DMS79 (cell line): Measurements from ENCODE around the gene KPNA2.
A peak's percentile ranks its signal among the peaks of the same experiment; 100 is the strongest.
"Not testable (repeated sequence)": the region's sequence is repeated elsewhere in the genome, so short reads cannot be mapped to it uniquely, and the experiment has no call there.

Source experiments
- DNase-seq: peaks from one replicate; lab custom pipeline; 2025; lab: John Stamatoyannopoulos, UW

KPNA2 gene

DNA sequence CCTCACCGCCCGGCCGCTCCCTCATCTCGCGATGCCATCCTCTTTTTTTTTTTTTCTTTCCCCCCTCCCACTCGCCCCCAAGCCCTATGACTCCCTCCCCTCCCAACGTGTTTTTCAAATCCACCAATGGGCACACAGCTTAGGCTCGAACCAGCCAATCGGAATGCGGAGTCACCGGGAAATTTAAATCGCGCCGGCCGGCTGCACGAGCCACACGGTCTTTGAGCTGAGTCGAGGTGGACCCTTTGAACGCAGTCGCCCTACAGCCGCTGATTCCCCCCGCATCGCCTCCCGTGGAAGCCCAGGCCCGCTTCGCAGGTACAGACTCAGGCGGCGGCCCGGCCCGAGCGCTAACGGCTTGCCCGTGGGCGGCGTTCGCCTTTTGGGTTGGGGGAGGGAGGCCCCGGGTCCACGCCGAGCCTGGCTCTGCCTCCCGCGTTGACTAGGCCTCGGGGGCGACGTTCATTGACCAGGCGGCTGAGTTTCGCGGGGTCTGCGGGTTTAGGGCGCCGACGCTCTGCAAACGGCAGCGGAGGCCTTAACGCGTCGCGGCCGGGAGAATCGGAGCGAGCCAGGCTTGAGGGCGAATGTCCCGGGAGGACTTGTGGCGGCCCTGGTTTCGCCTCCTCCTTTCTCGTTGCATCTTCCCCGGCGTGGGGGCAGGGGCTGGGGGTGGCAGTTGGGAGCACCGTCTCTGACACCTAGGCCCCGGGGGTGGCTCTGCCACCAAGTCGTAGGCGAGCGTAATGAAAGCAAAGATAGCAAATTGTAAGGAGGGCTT lies at the start of gene KPNA2:
TSS of gene KPNA2 (plus strand) at position 213 of the 781 bp plus-strand sequence. CDS start 1,398 bp downstream, outside the sequence.
- peak; percentile 85 for DNase-seq

GRCh38 chr17:67990909-67991308 lies 44.6 kb upstream of the KPNA2 start:
- DNase-seq: no peak

GRCh38 chr17:67992548-67993152 lies 42.9 kb upstream of the KPNA2 start:
- no peak for DNase-seq

GRCh38 chr17:67993153-67993997 lies 42.2 kb upstream of the KPNA2 start:
- no peak for DNase-seq

GRCh38 chr17:67993998-67994361 lies 41.6 kb upstream of the KPNA2 start:
- DNase-seq: no peak

GRCh38 chr17:67994817-67995569 lies 40.5 kb upstream of the KPNA2 start:
- DNase-seq: no peak

DNA sequence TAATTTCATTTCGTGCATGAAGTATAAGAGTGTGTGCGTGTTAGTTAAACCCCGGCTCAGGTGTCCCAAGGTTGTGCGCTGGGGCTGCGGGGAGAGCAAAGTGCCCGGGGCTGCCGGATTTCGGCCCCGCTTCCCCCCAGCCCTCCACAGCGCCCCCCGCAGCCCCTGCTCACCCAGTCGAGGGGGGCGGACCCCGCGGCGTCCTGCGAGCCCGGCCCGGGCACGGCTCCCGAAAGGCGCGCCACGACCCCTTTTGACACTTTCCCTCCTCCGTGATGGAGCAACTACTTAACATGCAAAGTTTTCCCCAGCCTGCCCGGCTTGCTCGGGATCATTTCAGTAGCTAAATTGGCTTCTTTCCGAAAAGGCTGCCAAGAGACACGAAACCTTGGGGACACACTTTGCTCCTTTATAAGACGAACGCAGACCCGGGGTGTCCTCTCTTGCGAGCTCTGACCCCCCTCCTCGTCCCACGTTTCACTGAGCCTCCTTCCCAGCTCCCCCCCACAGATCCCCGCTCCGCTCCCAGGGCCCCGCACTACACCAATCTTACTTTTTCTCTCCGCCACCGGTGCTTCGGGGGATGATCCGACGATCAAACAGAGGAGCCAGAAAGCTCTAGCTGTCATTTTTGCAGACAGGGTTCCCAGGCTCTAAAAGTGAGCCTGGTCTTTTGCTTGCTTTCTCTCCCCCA lies 39.8 kb upstream of the KPNA2 start:
- DNase-seq: no peak

DNA sequence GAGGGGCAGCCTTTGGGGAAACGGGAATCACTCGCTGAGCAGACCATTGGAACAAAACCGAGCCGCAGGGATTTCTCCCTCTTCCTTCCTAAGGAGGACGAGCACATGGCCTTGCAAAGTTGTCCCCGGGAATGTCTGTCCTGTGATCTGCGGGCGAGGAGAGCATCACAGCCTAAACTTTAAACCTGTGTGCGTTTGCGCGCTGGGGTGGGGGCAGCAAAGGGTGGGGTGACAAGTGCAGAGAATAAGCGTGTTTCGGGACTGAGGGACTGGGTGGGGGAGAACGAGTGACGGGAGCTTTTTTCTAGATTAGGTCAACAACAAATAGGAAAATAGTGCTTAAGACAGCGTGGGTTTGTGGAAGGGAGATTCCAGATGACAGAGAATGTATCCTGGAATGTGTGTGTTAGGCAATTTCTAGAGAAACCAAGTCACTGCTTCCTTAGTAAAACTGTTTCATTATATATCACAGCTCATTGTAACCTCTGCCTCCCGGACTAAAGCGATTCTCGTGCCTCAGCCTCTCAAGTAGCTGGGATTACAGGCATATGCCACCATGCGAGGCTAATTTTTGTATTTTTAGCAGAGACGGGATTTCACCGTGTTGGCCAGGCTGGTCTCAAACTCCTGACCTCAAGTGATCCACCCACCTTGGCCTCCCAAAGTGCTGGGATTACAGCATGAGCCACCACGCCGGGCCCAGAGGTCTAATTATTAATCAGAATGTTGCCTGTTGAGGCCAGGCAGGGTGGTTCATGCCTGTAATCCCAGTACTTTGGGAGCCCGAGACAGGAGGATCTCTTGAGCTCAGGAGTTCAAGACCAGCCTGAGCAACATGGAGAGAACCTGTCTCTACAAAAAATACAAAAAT lies 39.0 kb upstream of the KPNA2 start, which contains the start of gene C17orf58:
TSS of gene C17orf58 (minus strand) at position 169 of the 871 bp plus-strand sequence. CDS start 271 bp downstream, outside the sequence.
- not testable (repeated sequence) for DNase-seq

GRCh38 chr17:67998466-67998865 lies 37.1 kb upstream of the KPNA2 start:
- DNase-seq: no peak

DNA sequence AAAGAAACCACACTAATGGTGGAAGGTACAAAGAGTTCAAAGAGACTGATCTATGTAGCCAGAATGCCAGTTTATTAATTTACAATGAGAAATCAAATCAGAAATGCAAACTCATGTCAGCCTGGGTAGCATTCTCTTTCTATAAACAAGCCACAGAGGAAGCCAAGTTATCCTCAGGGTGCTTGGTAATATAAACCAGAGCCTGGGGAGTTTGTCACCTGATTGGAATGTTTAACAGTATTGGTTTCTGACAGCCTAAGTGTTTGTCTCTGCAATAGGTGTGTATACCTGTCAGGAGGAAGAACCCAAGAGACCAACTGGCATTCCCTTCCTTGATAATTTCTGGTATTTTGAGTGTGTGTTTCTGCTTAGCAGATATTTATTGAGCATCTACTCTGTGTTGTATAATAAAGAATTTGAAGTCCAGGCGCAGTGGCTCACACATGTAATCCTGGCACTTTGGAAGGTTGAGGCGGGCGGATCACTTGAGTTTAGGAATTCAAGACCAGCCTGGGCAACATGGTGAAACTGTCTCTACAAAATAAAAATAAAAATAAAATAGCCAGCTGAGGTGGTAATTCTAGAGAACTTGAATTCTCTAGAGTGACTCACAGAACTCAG lies 36.1 kb upstream of the KPNA2 start:
- DNase-seq: no peak

DNA sequence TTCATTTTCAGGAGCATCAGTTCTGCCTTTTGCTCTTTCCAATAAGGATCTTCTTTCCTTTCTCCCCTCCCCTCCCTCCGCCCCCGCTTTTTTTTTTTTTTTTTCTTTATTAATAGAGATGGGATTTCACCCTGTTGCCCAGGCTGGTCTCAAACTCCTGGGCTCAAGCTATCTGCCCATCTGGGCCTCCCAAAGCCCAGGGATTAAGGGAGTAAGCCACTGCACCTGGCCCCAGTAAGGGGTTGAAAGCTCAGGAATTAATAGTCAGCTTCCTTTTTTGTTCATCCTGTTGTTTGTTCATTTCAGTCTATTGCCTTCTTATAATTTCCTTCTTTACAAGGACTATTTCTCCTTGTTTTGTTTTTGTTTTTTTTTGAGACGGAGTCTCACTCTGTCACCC lies 31.3 kb upstream of the KPNA2 start:
- no peak for DNase-seq

GRCh38 chr17:68006797-68007196 lies 28.7 kb upstream of the KPNA2 start:
- DNase-seq: no peak

GRCh38 chr17:68011199-68011665 lies 24.3 kb upstream of the KPNA2 start:
- no peak for DNase-seq

- no peak for DNase-seq
Observed at GRCh38 chr17:68013385-68013784, 22.1 kb upstream of the KPNA2 start.

GRCh38 chr17:68015081-68015723 lies 20.3 kb upstream of the KPNA2 start:
- no peak for DNase-seq

DNA sequence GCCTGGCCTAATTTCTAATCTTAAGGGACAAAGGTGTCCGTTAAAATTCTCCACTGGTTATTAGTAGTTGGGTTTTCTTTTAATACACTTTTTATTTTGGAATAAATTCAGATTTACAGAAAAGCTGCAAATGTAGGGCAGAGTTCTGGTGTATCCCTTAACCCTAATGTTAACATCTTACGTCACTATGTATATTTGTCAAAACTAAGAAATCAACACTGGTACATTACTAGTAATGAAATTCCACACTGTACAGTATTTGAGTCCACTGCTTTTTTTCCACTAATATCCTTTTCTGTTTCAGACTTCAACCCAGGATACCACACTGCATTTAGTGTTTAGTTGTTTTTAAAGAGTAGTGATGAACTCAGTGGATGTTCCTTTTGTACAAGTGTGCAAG lies 18.7 kb upstream of the KPNA2 start:
- DNase-seq: no peak

- not testable (repeated sequence) for DNase-seq
Observed at GRCh38 chr17:68018493-68018892, 17.0 kb upstream of the KPNA2 start.

GRCh38 chr17:68019336-68019674 lies 16.2 kb upstream of the KPNA2 start:
- DNase-seq: no peak

DNA sequence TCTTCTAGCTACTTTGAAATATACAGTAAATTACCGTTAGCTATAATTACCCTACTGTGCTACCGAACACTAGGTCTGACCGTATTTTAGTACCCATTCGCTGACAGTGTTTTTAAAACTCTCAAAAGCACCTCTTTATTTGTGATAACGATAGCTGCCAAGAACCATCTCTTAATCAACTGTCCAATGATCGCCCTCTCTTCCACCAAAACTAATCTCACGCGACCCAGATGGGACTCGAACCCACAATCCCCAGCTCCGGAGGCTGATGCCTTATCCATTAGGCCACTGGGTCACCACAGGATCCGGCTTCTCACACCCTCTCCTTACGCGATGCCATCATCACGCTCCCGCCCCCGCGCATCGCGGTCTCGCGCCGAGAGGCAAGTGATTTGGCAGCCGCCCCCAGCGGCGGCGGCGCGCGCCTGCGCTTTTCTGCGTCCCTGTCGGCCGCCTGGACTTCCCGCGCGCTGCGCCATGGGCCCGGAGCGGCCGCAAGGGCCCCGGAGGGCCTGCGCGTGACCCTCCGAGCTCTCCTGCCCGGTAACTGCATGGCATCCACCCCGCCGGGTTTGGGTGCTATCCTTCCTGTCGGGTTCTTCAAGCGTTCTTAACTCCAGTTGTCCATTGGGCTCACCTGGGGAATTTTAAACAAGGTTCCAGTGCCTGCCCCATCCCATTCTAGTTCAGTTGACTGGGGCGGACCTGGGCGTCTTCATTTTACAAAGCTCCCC lies 15.7 kb upstream of the KPNA2 start:
- DNase-seq: peak; percentile 44
